ENCODE data around the gene UBE2J1.
"Not testable (repeated sequence)": the region's sequence is repeated elsewhere in the genome, so short reads cannot be mapped to it uniquely, and the experiment has no call there.

UBE2J1 gene

DNA sequence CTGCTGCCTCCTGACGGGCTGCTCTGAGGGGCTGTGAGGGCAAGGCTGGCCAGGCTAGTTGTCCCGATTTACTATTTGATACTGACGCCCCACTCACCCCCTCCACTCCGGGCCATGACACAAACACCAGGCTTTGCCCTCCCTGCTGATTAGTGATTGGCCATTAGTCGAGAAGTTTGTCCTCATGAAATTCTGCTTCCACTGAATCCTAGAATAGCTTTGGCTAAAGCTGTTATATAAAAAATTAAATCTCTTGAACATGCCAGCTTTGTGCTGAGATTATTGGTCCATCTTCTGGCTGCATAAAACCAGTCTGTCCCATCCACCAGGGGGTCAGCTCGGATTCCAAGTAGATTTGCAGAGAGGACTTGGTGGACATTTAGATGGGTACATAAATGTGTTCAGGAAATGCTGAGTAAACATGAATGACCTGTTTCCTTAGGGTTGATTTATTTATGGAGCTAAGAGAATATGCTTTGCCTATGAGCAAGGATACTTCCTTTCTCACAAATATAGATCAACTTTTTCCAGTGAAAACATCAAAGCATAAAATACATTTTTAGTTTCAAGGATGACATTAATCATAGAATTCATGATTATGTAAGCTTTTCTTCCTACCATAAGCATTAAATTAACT, 37.2 kb downstream of the UBE2J1 start, which contains the start of gene GABRR2:
GABRR2 (minus strand) TSS at position 51 of the 637 bp plus-strand sequence. CDS start 134 bp downstream, outside the sequence.
- FAIRE-seq: no peak

DNA sequence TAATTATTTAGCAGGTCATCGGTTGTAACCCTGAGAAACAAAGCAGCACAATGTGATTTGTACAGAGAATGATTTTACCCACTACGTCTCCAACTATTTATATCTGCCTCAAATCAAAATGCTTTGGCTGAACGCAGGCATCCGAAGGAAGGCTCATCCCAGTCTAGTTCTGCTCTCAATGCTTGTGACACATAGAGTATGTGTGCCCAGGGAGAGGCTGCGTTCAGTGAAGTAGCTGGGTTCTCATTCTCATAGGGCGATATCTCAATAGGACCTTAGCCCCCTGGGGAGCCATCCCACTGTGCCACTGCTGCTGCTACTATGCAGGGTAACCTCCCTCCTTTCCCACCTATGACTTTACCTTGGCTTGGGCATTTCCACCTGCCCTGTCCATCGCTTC, 37.8 kb downstream of the UBE2J1 start:
- FAIRE-seq: no peak

DNA sequence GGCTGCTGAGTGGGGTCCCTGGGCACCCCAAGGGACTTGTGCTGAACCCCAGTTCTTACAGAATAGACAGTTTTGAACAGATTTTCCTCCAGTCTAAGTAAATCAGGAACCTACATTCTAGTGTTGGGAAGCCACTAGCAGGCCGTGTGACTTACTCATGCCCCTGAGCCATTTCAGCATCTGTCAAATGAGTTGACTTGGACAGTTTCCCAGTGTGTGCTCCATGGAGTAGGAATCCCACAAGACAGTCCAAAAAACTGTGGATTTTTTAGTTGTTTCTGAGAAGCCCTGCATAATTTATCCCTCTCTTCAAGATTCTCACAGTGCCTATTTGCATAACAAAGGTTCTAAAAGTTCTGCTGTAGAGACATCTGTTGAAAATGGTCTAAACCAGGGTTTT, 39.5 kb downstream of the UBE2J1 start:
- FAIRE-seq: no peak

DNA sequence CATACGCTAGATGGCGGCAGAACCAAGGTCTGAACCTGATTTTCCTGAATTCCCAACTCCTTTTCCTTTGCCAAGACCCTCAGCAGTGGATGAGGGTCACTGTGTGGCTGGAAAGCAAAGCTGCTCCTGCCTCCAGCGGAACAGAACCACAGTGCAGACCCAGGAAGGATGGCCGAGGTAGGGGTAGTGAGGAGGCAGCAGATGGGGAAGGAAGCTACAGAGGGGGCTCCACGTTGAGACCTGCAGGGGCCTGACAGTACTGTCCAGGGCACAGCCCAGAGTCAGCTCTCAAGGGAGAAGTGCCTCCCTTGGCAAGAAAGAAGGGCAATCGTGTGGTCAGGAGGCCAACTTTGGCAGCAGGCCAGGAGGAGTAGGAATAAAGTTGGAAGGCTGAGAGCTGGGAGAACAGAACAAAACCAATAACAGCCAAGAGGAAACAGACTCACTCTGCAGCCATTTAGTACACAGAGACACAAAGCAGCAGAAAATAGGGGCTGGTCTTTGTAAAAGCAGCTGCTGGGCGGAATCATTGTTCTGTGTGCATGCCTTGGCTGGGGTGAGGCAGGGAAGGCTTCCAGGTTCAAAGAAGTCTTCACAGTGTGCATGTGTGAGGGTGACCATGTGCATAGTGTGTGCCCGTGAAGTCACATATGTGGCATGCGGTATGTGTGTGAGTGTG, 40.5 kb downstream of the UBE2J1 start:
- no peak for FAIRE-seq

DNA sequence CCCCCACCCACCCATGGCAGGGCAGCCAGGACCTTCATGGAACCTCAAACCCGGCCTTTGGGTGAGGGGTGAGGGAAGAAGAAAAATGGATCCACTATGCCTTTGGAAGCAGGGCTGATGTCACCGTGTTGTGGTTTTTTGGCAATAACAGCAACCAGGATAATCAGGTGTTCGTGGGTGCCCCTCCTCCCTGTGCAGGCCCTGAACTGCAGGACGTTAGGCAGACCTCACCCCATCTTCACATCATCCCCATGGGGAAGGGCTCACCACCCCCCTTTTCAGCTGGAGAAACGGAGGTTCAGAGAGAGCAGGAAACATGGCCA, 41.0 kb downstream of the UBE2J1 start:
- no peak for FAIRE-seq

DNA sequence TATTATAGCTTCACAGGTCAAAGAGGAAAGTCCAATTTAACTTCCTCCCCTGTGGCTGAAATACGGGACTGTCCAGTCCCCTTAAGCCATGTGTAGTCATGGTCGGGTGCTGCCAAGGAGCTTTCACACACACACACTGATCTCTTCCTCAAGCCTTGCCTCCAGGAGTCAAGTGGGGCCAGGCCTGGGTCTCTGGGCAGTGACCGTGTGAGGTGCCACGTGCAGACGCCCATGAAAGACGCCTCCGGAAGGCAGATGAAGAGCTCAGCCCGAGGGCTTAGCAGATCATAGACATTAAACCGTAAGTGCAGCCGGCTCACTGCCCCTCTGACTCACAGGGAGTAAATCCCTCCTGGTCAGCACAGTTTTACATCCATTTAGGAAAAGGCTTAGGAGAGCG, 41.6 kb downstream of the UBE2J1 start:
- FAIRE-seq: no peak

DNA sequence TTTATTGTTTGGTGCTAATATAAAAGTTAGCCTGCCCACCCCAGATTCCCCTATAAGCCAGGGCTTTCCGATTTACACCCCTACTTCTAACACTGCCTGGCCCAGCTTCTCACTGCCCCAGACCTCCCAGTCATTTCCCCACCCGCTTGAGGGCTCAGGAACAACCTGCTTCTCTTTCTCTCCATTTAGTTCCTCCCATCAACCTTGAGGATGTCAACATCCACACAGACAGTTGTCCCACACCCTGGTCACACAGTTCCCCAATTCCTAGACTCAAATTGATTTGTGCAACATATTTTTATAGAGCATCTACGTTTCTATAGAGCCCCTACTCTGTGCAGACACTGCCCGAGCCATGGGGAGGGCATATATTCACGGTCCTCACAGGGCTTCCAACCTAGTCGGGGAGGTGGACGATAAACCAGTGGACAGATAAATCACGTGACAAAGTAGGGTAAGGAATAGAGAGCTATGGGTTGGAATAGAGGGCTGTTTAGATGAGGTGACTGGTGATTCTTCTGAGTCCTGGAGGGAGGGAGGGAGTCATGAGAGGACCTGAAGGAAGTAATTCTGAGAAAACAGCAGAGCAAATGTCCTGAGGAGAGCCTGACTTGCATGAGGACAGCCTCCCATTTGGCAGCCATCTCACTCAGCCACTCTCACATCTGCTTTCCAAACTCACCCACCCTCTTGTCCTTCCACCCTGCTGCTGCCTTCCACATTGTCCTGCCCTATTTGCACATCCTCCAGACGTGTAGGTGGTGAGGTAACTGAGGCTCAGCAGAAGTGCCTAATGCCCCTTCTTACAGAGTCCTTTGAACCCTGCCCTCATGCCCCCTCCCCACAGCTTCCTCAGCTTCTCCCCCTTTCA, 43.8 kb downstream of the UBE2J1 start:
- no peak for FAIRE-seq

DNA sequence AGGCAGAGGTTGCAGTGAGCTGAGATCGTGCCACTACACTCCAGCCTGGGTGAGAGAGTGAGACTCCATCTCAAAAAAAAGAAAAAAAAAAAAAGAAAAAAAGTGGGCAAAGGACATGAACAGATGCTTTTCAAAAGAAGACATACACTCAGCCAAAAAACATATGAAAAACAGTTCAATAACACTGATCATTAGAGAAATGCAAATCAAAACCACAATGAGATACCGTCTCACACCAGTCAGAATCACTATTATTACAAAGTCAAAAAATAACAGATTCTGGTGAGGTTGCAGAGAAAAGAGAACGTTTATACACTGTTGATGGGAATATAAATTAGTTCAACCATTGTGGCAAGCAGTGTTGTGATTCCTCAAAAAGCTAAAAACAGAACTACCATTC, 48.0 kb downstream of the UBE2J1 start:
- FAIRE-seq: not testable (repeated sequence)

DNA sequence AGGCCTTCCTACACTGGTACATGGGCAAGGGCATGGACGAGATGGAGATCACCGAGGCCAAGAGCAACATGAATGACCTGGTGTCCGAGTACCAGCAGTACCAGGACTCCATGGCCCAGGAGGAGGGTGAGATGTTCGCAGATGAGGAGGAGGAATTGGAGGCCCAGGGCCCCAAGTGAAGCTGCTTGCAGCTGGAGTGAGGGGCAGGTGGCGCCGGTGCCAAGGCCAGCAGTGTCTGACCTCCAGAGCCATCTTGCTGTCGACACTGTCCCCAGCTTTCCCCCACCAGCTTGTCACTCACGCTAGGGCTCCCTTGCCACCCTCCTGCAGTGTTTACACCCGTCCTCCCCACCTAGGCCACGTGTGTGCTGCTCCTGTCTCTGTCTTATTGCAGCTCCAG, 49.6 kb downstream of the UBE2J1 start:
- no peak for FAIRE-seq

DNA sequence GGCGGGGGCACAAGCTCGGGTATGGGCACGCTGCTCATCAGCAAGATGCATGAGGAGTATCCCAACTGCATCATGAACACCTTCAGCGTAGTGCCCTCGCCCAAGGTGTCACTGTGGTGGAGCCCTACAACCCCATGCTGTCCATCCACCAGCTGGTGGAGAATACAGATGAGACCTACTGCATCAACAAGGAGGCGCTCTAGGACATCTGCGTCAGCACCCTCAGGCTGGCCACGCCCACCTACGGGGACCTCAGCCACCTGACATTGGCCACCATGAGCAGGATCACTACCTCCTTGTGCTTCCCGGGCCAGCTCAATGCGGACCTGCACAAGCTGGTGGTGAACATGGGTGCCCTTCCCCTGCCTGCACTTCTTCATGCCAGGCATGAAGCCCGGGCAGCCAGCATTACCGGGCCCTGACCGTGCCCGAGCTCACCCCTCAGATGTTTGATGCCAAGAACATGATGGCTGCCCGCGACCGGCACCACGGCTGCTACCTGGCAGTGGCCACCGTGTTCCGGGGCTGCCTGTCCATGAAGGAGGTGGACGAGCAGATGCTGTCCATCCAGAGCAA, 50.2 kb downstream of the UBE2J1 start:
- no peak for FAIRE-seq

DNA sequence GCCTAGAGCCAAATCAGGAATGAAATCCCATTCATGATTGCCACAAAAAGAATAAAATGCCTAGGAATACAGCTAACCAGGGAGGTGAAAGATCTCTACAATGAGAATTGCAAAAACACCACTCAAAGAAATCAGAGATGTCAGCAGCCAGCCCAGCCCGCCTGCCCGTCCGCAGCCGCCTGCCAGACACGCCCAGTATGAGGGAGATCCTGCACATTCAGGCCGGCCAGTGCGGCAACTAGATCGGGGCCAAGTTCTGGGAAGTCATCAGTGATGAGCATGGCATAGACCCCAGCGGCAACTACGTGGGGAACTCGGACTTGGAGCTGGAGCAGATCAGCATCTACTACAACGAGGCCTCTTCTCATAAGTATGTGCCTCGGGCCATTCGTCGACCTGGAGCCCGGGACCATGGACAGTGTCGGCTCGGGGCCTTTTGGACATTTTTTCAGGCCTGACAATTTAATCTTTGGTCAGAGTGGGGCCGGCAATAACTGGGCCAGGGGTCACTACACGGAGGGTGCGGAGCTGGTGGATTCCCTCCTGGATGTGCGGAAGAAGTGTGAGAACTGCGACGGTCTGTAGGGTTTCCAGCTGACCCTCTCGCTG, 50.8 kb downstream of the UBE2J1 start:
- FAIRE-seq: no peak

DNA sequence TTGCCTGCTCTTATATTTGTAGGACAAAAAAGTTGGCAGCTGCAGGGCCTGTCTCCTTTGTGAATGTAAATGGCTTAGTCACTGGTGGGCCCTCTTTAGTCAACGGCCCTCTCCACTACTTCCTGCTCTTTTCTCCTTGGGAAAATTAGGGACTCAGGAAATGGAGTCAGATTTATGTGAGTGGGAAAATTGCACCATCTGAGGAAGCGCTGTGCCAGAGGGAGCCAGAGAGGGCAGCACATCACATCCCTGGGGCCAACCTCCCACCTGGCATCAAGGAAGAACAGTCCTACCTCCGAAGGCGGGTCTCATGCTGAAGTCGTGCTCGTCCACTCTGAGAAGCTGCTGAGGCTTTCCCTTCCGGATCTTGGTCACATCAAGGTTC, 53.1 kb downstream of the UBE2J1 start:
- no peak for FAIRE-seq

DNA sequence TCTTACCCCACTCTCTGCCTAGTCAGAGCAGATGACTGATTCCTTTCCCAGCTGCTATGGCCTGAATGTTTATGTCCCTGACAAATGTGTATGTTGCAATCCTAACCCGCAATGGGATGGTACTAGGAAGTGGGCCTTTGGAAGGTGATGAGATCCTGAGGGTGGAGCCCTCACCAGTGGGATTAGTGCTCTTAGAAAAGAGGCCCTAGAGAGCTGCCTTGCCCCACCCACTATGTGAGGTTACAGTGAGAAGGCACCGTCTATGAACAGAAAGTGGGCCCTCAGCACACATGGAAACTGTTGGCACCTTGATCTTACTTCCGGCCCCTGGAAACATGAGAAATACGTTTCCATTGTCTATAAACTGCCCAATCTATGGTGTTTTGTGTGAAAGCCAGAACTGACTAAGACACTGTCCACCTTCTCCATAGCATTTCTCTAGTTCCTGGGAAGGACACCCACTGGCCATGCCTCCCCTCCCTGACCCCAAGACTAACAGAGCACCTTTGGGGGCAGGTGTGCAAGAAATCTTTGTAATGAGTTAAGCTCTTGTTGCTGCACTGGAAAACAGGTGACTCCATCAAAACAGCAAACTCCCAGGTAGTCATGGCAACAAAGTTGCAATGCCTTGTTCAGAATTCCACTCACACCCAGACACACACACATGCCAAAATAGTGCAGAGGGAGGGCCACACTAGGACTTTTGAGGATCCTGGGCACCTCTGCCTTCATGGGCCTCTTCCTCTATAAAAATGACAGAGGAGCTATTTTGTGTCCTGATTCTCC, 53.6 kb downstream of the UBE2J1 start:
- FAIRE-seq: no peak

DNA sequence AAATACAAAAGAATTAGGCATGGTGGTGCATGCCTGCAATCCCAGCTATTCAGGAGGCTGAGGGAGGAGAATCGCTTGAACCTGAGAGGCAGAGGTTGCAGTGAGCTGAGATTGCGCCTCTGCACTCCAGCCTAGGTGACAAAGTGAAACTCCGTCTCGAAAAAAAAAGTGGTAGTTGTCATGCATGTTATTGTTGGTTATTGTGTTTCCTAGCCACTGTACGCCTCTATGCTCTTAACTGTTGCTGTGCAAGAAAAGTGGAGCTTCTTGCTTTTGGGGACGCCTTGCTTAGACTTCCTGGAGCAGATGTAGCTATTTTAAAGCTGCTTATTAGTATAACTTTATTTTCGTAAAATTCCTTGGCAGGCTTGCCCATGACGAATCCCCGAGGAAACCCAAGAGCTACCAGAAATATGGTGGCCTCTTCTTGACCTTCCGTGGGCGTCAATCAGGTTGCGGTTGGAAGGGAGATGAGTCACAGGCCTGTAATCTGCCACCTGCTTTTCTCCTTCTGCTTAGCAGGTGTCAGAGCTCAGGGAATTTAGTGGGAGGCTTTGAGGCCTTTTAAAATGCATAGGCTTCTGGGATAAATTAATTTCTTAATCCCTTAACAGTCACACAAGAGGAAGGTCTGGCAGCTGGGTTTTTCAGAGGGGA, 54.7 kb downstream of the UBE2J1 start:
- no peak for FAIRE-seq

DNA sequence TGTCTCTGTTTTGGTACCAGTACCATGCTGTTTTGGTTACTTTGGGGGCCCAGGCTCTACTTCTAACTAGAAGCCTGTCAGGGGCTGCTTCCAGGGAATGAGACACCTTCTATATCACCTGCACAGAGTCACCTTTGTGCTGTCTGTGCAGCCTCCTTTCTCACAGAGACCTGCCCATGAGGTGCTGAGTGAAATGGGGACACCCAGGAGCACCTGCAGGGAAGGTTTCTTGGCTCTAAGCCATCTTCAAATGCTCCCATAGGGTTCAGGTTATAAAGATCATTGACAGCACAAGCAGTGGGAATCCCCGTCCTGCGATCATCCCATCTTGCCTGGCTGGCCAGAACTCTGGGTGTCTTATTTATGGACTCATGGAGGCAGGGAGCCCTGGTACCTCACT, 56.5 kb downstream of the UBE2J1 start:
- no peak for FAIRE-seq

DNA sequence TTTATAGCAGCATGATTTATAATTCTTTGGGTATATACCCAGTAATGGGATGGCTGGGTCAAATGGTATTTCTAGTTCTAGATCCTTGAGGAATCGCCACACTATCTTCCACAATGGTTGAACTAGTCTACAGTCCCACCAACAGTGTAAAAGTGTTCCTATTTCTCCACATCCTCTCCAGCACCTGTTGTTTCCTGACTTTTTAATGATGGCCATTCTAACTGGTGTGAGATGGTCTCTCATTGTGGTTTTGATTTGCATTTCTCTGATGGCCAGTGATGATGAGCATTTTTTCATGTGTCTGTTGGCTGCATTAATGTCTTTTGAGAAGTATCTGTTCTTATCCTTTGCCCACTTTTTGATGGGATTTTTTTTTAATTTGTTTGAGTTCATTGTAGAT, 57.4 kb downstream of the UBE2J1 start:
- not testable (repeated sequence) for FAIRE-seq

DNA sequence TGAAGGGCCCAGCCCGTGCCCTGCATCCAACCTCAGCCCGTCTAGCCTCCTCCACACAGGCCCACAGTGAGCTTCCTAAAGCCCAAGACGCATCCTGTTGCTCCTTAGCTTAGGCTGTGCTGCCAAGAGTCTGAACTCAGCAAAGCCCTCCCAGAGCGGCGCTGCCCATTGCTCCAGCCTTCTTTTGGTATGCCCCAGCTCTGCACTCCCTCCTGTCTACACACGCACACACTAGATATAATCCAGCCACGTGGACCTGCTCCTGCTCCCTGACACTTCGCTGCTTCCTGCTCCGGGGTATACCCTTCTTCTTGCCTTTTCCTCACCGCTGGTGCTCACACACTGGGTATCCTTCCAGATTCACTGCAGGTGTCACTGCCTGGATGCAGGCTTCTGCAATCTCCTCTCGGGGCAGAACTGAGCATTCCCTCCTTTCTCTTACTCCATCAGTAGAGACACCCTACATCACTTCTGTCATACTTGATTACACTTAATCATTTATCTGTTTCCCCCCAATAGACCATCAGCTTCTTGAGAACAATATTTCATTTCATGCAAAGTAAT, 61.2 kb downstream of the UBE2J1 start:
- FAIRE-seq: no peak

DNA sequence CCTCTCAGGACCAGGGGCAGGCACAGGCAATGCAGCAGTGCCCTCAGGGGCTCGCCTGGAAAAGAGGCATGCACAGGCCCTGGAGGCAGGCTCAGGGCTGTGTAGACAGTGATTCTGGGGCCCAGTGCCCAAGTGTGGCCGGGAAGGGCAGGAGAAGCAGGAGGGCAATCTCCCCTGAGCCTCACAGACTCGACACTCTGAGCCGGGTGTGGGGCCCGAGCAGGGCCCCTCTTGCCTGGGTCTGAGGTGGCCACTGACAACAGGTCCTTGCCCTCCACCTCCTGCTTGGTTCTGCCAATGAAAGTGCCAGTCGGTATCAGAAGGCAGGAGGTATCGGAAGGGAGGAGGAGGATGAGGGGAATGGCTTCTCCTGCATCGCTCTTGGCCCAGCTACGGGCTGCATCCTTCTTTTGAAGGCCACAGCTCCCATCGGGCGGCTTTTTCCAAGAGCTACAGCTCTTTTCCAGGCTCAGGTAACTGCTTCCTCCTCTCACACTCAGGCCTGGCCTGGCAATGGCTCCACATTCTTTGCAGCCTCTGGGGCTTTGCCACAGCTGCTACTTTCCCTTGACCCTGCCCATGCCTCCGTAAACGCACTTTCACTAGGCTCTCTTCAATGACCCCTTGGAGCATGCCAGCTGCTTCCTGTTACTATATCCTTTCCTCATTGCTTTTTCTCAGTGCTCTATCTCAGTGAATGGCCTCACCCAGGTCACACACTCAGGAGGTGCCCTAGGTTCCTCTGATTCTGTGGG, 61.9 kb downstream of the UBE2J1 start:
- no peak for FAIRE-seq

DNA sequence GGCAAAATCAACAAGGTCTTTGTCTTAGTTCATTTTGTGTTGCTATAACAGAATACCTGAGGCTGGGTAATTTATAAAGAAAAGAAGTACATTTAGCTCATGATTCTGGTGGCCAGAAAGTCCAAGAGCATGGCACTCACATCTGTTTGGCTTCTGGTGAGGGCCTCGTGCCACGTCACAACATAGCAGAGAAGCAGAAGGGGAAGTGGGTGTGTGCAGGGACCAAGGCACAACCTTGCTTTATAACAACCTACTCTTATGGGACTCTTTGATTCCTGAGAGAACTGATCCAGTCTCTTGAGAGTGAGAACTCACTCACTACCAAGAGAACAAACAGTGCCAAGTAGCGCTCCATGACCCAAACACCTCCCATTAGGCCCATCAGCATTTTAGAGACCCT, 62.8 kb downstream of the UBE2J1 start:
- no peak for FAIRE-seq

DNA sequence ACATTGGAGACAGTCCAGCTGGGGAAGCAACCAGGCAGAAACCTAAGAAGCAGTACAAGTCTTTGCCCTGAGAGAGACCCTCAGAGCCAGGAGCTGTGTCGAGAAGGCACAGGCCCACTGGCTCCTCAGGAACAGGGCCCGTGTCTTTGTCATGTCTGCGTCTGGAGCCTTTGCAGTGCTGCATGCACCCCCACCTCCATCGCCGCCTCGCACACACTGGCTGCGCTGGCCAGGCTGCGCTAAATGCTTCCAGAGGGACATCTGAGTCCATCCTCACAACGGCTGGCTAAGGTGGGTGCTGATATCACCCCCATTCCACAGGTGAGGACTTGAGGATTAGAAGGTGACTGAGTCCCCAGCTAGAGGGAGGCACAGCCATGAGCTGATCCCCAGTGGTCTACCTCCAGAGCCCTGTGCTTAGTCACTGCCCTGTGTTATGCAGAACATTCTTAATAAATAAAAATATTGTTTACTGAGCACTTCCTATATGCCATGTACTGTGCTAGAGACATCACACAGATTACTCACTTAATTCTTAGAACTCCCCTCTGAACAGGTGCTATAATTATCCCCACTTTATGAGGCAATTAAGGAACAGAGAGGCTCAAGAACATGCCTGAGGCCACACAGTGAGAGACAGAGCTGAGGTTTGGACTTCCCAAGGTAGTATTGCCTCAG, 65.0 kb downstream of the UBE2J1 start:
- no peak for FAIRE-seq
